Measurements from ENCODE around the gene KRTAP5-5. TPM values are rescaled to one million over a fixed set of nuclear protein-coding genes. Genes with fewer than 3 reads are reported as not detected.
A peak's percentile ranks its signal among the peaks of the same experiment; 100 is the strongest.

KRTAP5-5 gene
- total and polyA plus RNA-seq, 2 of the 13 experiments (the other 11 are each of a cell fraction or from before 2014, with no cell fraction given), result not detected

DNA sequence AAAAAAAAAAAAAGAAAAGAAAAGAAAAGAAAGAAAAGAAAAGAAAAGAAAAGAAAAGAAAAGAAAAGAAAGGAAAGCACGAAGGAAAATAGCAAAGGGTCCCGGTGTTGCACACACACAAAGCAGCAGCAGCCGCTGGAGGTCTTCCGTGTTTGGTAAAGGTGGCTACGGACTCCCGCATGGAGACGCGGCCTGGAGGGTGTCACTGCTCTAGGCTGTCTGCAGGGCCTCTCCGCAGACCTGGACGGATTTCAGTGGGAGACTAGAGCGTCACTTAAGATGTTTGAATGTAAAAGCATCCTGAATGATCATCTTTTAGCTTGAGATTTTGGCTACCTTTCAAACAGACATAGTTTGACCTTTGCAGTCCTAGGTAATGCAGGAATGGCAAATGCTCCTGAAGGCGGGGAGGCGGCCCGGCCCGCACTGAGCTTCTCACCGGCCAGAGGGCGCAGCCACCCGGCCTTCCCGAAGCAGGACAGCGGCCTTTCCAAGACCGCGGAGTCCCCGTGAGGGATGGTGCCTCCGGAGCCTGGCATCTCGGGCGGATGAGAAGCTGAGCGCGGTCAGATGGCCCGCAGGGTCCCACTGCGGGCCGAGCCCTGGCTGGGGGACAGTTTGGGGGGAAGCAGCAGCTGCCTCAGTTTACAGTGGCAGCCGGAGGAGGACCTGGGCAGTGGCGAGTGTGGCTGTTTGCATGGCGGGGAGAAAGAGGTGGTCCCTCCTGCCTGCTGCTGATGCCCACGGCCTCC lies 18.5 kb downstream of the KRTAP5-5 start:
- no peak for FAIRE-seq
- POLR2A ChIA-PET, result no interaction called here
- DNase-seq (ENCODE audit: low spot score), result no peak
- Histone ChIP-seq H3K27me3 (ENCODE audit: control insufficient read depth in 1 of 2, insufficient read depth in 2 of 2, low read length in 2 of 2) (peaks cover 4 to 33% of the 10 kb centered on the region in 2 experiments), H3K27ac (ENCODE audit: extremely low read length, insufficient read depth, low read length) (no peak overlapping the region), H3K9ac (ENCODE audit: insufficient read depth, low read depth, low read length) (no peak overlapping the region), H3K4me3 (replicated peaks in 1 of 3; ENCODE audit: insufficient read depth in 1 of 3, low read depth in 2 of 3, low read length in 3 of 3) (no peak overlapping the region), H3K9me3 (ENCODE audit: low read length) (no peaks in the 10 kb centered on the region), H3K36me3 (replicated peaks in 1 of 2; ENCODE audit: control insufficient read depth in 1 of 2, insufficient read depth in 2 of 2, low read length in 2 of 2) (no peaks in the 10 kb centered on the region), H2AFZ (ENCODE audit: low read length) (no peak overlapping the region), H3K79me2 (ENCODE audit: insufficient read depth, low read length) (no peaks in the 10 kb centered on the region), H3K4me1 (ENCODE audit: insufficient read depth, low read length) (peaks cover 39% of the 10 kb centered on the region), H3K4me2 (ENCODE audit: low read depth, low read length) (no peak overlapping the region), H4K20me1 (ENCODE audit: insufficient read depth, low read length) (no peaks in the 10 kb centered on the region)
- no TSS peak for BruUV-seq (replicated peaks)
- ATAC-seq, result no peak
- 82% methylated on average over 23 of the region's 35 CpGs for WGBS (ENCODE audit: low lambda C conversion rate)
- no peak for TF ChIP-seq ZNF460 (CRISPR knock-in tag; IDR thresholded peaks at IDR 0.05; ENCODE audit: borderline replicate concordance)
- peak; percentile 71; the same call in 1 of the 2 replicates for TF ChIP-seq ZNF614 (CRISPR knock-in tag; IDR thresholded peaks at IDR 0.05; ENCODE audit: borderline replicate concordance)
- TF ChIP-seq RELA (CRISPR knock-in tag; IDR thresholded peaks at IDR 0.05), result no peak
- no peak for TF ChIP-seq ZNF296 (CRISPR knock-in tag; conservative IDR thresholded peaks at IDR 0.05)
- intact Hi-C loops (cut with micrococcal nuclease; ENCODE audit: unreplicated experiment), result no loop called here
- in situ Hi-C loops (cut with HindIII; ENCODE audit: extremely low pct_ligation_motif_present, low pct_unique_long_range_greater_than_20kb), result no loop called here
- CTCF ChIA-PET (ENCODE audit: low intra/inter-chr PET ratio, low total read pairs), result no interaction called here

DNA sequence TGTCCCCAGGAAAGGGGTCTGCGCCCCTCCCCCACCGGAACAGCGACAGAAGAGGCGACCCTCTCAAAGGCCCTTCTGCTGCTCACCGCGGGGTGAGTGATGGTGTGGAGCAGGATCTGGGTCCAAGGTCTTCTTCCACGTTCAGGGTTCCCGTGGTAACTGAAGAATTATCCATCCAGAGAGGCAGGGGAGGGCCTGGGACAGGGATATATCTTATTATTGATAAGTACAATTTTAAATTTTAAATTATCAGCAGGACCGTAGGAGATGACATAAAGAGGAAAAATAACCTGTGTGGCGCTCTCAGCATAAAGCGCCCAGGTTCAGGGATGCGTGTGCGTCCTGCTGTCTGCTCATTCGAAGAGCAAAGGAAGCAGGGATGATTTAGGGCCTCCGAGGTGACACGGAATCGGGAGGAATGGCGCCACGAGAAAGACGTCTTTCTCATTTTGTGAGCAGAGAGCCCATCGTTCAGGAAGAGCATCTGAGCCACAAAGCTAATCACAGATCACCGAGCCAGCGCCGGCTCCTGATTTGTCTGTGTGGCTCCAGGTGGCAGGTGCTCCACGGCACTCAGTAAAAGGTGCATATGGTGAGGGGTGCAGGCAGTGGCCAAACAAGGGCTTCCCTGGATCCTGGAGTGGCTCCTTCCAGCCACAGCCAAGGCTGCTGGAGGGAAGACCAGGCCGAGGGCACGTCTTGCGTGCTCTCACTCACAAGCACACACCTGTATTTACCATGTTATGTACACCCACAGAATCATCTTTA lies 19.3 kb downstream of the KRTAP5-5 start:
- Histone ChIP-seq H3K79me2 (ENCODE audit: insufficient read depth, low read length) (no peaks in the 10 kb centered on the region), H3K36me3 (replicated peaks in 1 of 2; ENCODE audit: control insufficient read depth in 1 of 2, insufficient read depth in 2 of 2, low read length in 2 of 2) (no peaks in the 10 kb centered on the region), H3K9me3 (ENCODE audit: low read length) (no peaks in the 10 kb centered on the region), H3K4me2 (ENCODE audit: low read depth, low read length) (no peak overlapping the region), H4K20me1 (ENCODE audit: insufficient read depth, low read length) (no peaks in the 10 kb centered on the region), H3K27ac (ENCODE audit: extremely low read length, insufficient read depth, low read length) (no peak overlapping the region), H3K4me1 (ENCODE audit: insufficient read depth, low read length) (peaks cover 47% of the 10 kb centered on the region), H3K4me3 (replicated peaks in 1 of 3; ENCODE audit: insufficient read depth in 1 of 3, low read depth in 2 of 3, low read length in 3 of 3) (no peak overlapping the region), H2AFZ (ENCODE audit: low read length) (no peak overlapping the region), H3K27me3 (ENCODE audit: control insufficient read depth in 1 of 2, insufficient read depth in 2 of 2, low read length in 2 of 2) (peaks cover 4 to 29% of the 10 kb centered on the region in 2 experiments), H3K9ac (ENCODE audit: insufficient read depth, low read depth, low read length) (no peak overlapping the region)
- ATAC-seq, result no peak
- CTCF ChIA-PET (ENCODE audit: low intra/inter-chr PET ratio, low total read pairs), result no interaction called here
- FAIRE-seq, result no peak
- in situ Hi-C loops (cut with HindIII; ENCODE audit: extremely low pct_ligation_motif_present, low pct_unique_long_range_greater_than_20kb), result no loop called here
- WGBS (ENCODE audit: low lambda C conversion rate), result 67% methylated on average over 21 of the region's 28 CpGs
- TF ChIP-seq ZIK1 (CRISPR knock-in tag; IDR thresholded peaks at IDR 0.05; ENCODE audit: borderline replicate concordance, low read depth) (no peak), ZFP37 (CRISPR knock-in tag; IDR thresholded peaks at IDR 0.05; ENCODE audit: borderline replicate concordance) (no peak), MAF1 (CRISPR knock-in tag; IDR thresholded peaks at IDR 0.05; ENCODE audit: borderline replicate concordance) (no peak), REL (CRISPR knock-in tag; conservative IDR thresholded peaks at IDR 0.05) (no peak), PCBP1 (IDR thresholded peaks at IDR 0.05; ENCODE audit: borderline replicate concordance, low read depth, low read length) (no peak), HES4 (CRISPR knock-in tag; IDR thresholded peaks at IDR 0.05; ENCODE audit: borderline replicate concordance) (no peak)
- intact Hi-C loops (cut with micrococcal nuclease; ENCODE audit: unreplicated experiment), result no loop called here
- BruUV-seq (replicated peaks), result no TSS peak
- DNase-seq (ENCODE audit: low spot score), result no peak
- POLR2A ChIA-PET, result no interaction called here
